GM12878 (cell line): ENCODE measurements around the gene PGA3. TPM values are rescaled to one million over a fixed set of nuclear protein-coding genes. Genes with fewer than 3 reads are reported as not detected.
A peak's percentile ranks its signal among the peaks of the same experiment; 100 is the strongest.

Experiments used
- ATAC-seq: fragments of 200-7000 bp; cut with Tn5 transposase; 3 replicates; pipeline ENCODE4 v1.9.1; 2020; ENCODE audit warnings: mild to moderate bottlenecking, moderate library complexity
- BruUV-seq: library from RNA; stranded (reverse); fragments of 400-500 nt; replicated peaks from 2 replicates; lab custom pipeline; 2021; lab: Mats Ljungman, UMichigan
- CTCF ChIA-PET: fragments of 300-600 bp; sonication (Branson Sonifier 250); formaldehyde crosslinking; extraction: SDS; loops from one replicate; lab custom pipeline; 2021; ENCODE audit warnings: inconsistent platforms; lab: Yijun Ruan, JAX
- POLR2A ChIA-PET: fragments of 350-600 bp; formaldehyde crosslinking; extraction: SDS; loops from one replicate; lab custom pipeline; 2021; ENCODE audit warnings: inconsistent platforms; lab: Charles Lee
- RAD21 ChIA-PET: fragments of 300-600 bp; sonication (Branson Sonifier 250); formaldehyde crosslinking; loops from one replicate; lab custom pipeline; 2023; ENCODE audit warnings: antibody characterized with exemption; ENCODE audit not compliant: unreplicated experiment; lab: Charles Lee
- SMC1A ChIA-PET: fragments of 300-600 bp; sonication (Branson Sonifier 250); formaldehyde crosslinking; loops from one replicate; lab custom pipeline; 2023; ENCODE audit not compliant: unreplicated experiment, uncharacterized antibody; lab: Charles Lee
- DNase-seq: peaks from one replicate; pipeline ENCODE4 v3.0.0-alpha.2; 2011; ENCODE audit warnings: low read depth, low spot score
- FAIRE-seq: peaks from 3 replicates; lab custom pipeline; 2011; peaks lifted over from hg19 to GRCh38; lab: Jason Lieb, UNC
- H2AFZ ChIP-seq: 2 replicates; pipeline ENCODE4 v1.6.0; 2011; ENCODE audit warnings: low read depth, low read length, control low read depth; ENCODE audit not compliant: control insufficient read depth
- H3K27ac ChIP-seq: 2 replicates; pipeline ENCODE4 v1.5.1; 2011; ENCODE audit warnings: control low read depth; ENCODE audit not compliant: control insufficient read depth, insufficient read depth
- H3K27me3 ChIP-seq, 2 experiments: replicated peaks in 1 of 2; 2 replicates each; pipeline versions ENCODE4 v1.6.0 to v1.6.1; 2011; ENCODE audit warnings: low read length in 1 of 2; ENCODE audit not compliant: control insufficient read depth in 2 of 2, insufficient read depth in 2 of 2
- H3K36me3 ChIP-seq, 2 experiments: 2 replicates each; pipeline ENCODE4 v1.5.1; 2011; ENCODE audit warnings: low read length in 1 of 2; ENCODE audit not compliant: control insufficient read depth in 2 of 2, insufficient read depth in 2 of 2
- H3K4me1 ChIP-seq: 2 replicates; pipeline ENCODE4 v1.6.1; 2011; ENCODE audit warnings: mild to moderate bottlenecking, low read length, moderate library complexity, mixed read lengths; ENCODE audit not compliant: control insufficient read depth, insufficient read depth
- H3K4me2 ChIP-seq: 2 replicates; pipeline ENCODE4 v1.6.0; 2011; ENCODE audit warnings: control low read depth; ENCODE audit not compliant: control insufficient read depth, insufficient read depth
- H3K4me3 ChIP-seq: fragments of 200-600 bp; sonication (generic); 2 replicates; pipeline ENCODE4 v1.5.1; 2016
- H3K79me2 ChIP-seq: 2 replicates; pipeline ENCODE4 v1.6.0; 2011; ENCODE audit warnings: low read length; ENCODE audit not compliant: control insufficient read depth, insufficient read depth
- H3K9ac ChIP-seq: 2 replicates; pipeline ENCODE4 v1.8.0; 2011; ENCODE audit warnings: low read length, control low read depth, mixed read lengths; ENCODE audit not compliant: control insufficient read depth, insufficient read depth
- H3K9me3 ChIP-seq: replicated peaks from 3 replicates; pipeline ENCODE4 v1.5.1; 2011; ENCODE audit warnings: mild to moderate bottlenecking, low read length; ENCODE audit not compliant: control insufficient read depth, insufficient read depth
- H4K20me1 ChIP-seq: 2 replicates; pipeline ENCODE4 v1.6.0; 2011; ENCODE audit not compliant: control insufficient read depth, insufficient read depth
- BMI1 ChIP-seq: fragments of 450-650 bp; IDR thresholded peaks from 2 replicates; pipeline ENCODE4 v1.6.1; 2016; ENCODE audit warnings: mild to moderate bottlenecking, moderate library complexity, borderline replicate concordance
- CBFB ChIP-seq: IDR thresholded peaks from 2 replicates; pipeline ENCODE4 v1.6.1; 2016; ENCODE audit warnings: antibody characterized with exemption, low read depth
- CBX5 ChIP-seq: sonication (generic); IDR thresholded peaks from 2 replicates; pipeline ENCODE4 v1.6.1; 2016; ENCODE audit warnings: low read depth, moderate library complexity, mild to moderate bottlenecking, inconsistent platforms
- FOXM1 ChIP-seq: IDR thresholded peaks from 2 replicates; pipeline ENCODE4 v1.6.1; 2012; ENCODE audit warnings: low read depth, mild to moderate bottlenecking, inconsistent platforms, low read length, moderate library complexity
- GABPA ChIP-seq: IDR thresholded peaks from 2 replicates; pipeline ENCODE4 v1.6.1; 2014; ENCODE audit warnings: antibody characterized with exemption, low read depth, mild to moderate bottlenecking, inconsistent platforms
- IKZF2 ChIP-seq, 2 experiments: fragments of 450-650 bp; IDR thresholded peaks; 2 replicates each; pipeline ENCODE4 v1.6.1; 2017; ENCODE audit warnings: mild to moderate bottlenecking in 2 of 2, moderate library complexity in 2 of 2
- NFXL1 ChIP-seq: fragments of 450-650 bp; IDR thresholded peaks from 2 replicates; pipeline ENCODE4 v1.6.1; 2017; ENCODE audit warnings: antibody characterized with exemption, mild to moderate bottlenecking, borderline replicate concordance
- NR2C2 ChIP-seq: IDR thresholded peaks from 2 replicates; pipeline ENCODE4 v1.6.1; 2011; ENCODE audit warnings: borderline replicate concordance, low read depth; ENCODE audit not compliant: control insufficient read depth, insufficient read length
- POLR2AphosphoS2 ChIP-seq: IDR thresholded peaks from 2 replicates; pipeline ENCODE4 v1.6.1; 2011; ENCODE audit warnings: low read depth, mild to moderate bottlenecking, low read length, improper control_type of control experiment, moderate library complexity
- RELA ChIP-seq: fragments of 450-650 bp; IDR thresholded peaks from 2 replicates; pipeline ENCODE4 v1.8.0; 2014; ENCODE audit warnings: borderline replicate concordance; ENCODE audit not compliant: partially characterized antibody
- RFX5 ChIP-seq: IDR thresholded peaks from 2 replicates; pipeline ENCODE4 v1.6.1; 2011; ENCODE audit warnings: low read depth, low read length, improper control_type of control experiment
- RUNX3 ChIP-seq: IDR thresholded peaks from 2 replicates; pipeline ENCODE4 v1.6.1; 2012; ENCODE audit warnings: low read length, inconsistent platforms
- SUPT20H ChIP-seq: IDR thresholded peaks from 2 replicates; pipeline ENCODE4 v1.6.1; 2011; ENCODE audit warnings: low read depth, mild to moderate bottlenecking, low read length, moderate library complexity, borderline replicate concordance; ENCODE audit not compliant: control insufficient read depth
- ZNF384 ChIP-seq: IDR thresholded peaks from 2 replicates; pipeline ENCODE4 v1.6.1; 2012; ENCODE audit warnings: low read depth, mild to moderate bottlenecking, low read length, improper control_type of control experiment, borderline replicate concordance
- ZNF622 ChIP-seq: fragments of 450-650 bp; IDR thresholded peaks from 2 replicates; pipeline ENCODE4 v1.6.1; 2017; ENCODE audit warnings: mild to moderate bottlenecking, inconsistent platforms
- WGBS: methylation state at CpG from one replicate; pipeline ENCODE4 v1.1.6; 2016; ENCODE audit warnings: low lambda C conversion rate; ENCODE audit not compliant: insufficient replicate concordance, insufficient coverage; ENCODE audit errors: missing lambda C conversion rate; 5-methylcytosine and 5-hydroxymethylcytosine counted together
- in situ Hi-C: fragments of 300-500 bp; cut with MboI; formaldehyde crosslinking; loops from 9 replicates; pipeline ENCODE4 v1.14.3; 2018; ENCODE audit warnings: mixed read lengths
- intact Hi-C: fragments of 100-400 bp; cut with micrococcal nuclease; formaldehyde crosslinking; loops from one replicate; pipeline ENCODE4 v1.14.2; 2022; ENCODE audit not compliant: unreplicated experiment
- polyA plus RNA-seq, 11 experiments: library from polyadenylated mRNA; depleted of rRNA in 4 of 11; unstranded in 6 of 11; stranded (reverse) in 5 of 11; fragments of >200 nt; fragmentation: Nextera tagmentation in 4 of 11; fragmentation: Illumina TruSeq in 1 of 11; extraction: Ambion mirVana in 4 of 11; extraction: Trizol in 1 of 11; gene quantifications; 1 replicate in 1 of 11; 2 replicates in 10 of 11; pipeline versions ENCODE4 v1.2.1 to v1.2.3, GENCODE V29; 2011 to 2016; ENCODE audit warnings: inconsistent platforms in 2 of 11, missing spikeins in 2 of 11, low read depth in 1 of 11
- total RNA-seq, 4 experiments: library from RNA; depleted of rRNA in 3 of 4; stranded (reverse); fragments of >200 nt in 3 of 4; fragmentation: Illumina TruSeq in 1 of 4; extraction: Trizol in 1 of 4; gene quantifications; 2 replicates each; pipeline versions ENCODE4 v1.2.1 to v1.2.3, GENCODE V29; 2013 to 2021
- TF ChIP-seq, protein P1 (sequence below): fragments of 450-650 bp; conservative IDR thresholded peaks from 2 replicates; pipeline ENCODE4 v1.6.1; 2017; ENCODE audit warnings: mild to moderate bottlenecking, moderate library complexity
- TF ChIP-seq, protein P2 (sequence below): fragments of 450-650 bp; IDR thresholded peaks from 2 replicates; pipeline ENCODE4 v1.6.1; 2016; ENCODE audit warnings: mild to moderate bottlenecking
- TF ChIP-seq, protein P3 (sequence below): IDR thresholded peaks from 2 replicates; pipeline ENCODE4 v1.6.1; 2012; ENCODE audit warnings: low read length, inconsistent platforms

Gene PGA3
- total and polyA plus RNA-seq, 10 of the 15 experiments (the other 5 are each of a cell fraction or from before 2014, with no cell fraction given), result not detected

DNA sequence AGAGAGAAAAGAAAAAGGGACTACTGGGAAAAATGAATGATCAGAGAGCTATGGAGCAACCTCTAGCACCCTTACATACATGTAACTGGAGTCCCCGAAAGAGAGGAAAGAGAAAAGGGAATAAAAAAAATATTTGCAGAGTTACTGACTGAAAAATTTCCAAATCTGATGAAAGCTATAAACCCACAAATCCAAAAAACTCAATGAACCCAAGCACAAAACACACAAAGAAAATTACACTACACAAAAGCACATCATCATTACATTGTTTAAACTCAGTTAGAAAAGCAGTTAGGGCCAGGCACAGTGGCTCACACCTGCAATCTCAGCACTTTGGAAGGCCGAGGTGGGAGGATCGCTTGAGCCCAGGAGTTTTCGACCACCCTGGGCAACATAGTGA is 48.8 kb upstream of the PGA3 start (continued):
- TF ChIP-seq RELA (no peak), IKZF2 (IDR thresholded peaks at IDR 0.05) (no peak), CBFB (no peak), BMI1 (no peak), RFX5 (no peak), POLR2AphosphoS2 (no peak), NR2C2 (no peak), RUNX3 (no peak), NFXL1 (no peak), ZNF622 (no peak)
- TF ChIP-seq, protein P1, sequence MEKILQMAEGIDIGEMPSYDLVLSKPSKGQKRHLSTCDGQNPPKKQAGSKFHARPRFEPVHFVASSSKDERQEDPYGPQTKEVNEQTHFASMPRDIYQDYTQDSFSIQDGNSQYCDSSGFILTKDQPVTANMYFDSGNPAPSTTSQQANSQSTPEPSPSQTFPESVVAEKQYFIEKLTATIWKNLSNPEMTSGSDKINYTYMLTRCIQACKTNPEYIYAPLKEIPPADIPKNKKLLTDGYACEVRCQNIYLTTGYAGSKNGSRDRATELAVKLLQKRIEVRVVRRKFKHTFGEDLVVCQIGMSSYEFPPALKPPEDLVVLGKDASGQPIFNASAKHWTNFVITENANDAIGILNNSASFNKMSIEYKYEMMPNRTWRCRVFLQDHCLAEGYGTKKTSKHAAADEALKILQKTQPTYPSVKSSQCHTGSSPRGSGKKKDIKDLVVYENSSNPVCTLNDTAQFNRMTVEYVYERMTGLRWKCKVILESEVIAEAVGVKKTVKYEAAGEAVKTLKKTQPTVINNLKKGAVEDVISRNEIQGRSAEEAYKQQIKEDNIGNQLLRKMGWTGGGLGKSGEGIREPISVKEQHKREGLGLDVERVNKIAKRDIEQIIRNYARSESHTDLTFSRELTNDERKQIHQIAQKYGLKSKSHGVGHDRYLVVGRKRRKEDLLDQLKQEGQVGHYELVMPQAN, result no peak

DNA sequence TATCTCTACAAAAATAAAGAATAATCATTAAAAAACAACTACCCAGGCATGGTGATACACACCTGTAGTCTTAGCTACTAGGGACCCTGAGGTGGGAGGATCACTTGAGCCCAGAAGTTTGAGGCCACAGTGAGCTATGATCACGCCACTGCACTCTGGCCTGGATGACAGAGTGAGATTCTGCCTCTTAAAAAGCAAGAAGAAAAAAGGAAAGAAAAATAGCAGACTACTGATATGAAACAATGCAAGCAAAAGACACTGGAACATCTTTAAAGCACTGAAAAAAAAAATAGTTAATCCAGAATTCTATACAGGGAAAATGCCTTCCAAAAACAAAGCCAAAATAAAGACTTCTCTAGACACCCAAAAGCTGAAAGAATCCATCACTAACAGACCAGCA is 48.0 kb upstream of the PGA3 start:
- in situ Hi-C loops, result no loop called here
- 100% methylated on average over 1 of the region's 1 CpG for WGBS

More for the DNA sequence above, 48.0 kb upstream of the PGA3 start:
- H3K9ac ChIP-seq, result no peak overlapping the region
- TF ChIP-seq ZNF384 (0 out of 2 replicates have a peak, but pooled peaks have one; percentile 16), FOXM1 (no peak), GABPA (no peak), SUPT20H (no peak), CBX5 (peak; percentile 95; the same call in 1 of the 2 replicates)
- TF ChIP-seq, protein P2, sequence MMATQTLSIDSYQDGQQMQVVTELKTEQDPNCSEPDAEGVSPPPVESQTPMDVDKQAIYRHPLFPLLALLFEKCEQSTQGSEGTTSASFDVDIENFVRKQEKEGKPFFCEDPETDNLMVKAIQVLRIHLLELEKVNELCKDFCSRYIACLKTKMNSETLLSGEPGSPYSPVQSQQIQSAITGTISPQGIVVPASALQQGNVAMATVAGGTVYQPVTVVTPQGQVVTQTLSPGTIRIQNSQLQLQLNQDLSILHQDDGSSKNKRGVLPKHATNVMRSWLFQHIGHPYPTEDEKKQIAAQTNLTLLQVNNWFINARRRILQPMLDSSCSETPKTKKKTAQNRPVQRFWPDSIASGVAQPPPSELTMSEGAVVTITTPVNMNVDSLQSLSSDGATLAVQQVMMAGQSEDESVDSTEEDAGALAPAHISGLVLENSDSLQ, result no peak
- TF ChIP-seq, protein P3, sequence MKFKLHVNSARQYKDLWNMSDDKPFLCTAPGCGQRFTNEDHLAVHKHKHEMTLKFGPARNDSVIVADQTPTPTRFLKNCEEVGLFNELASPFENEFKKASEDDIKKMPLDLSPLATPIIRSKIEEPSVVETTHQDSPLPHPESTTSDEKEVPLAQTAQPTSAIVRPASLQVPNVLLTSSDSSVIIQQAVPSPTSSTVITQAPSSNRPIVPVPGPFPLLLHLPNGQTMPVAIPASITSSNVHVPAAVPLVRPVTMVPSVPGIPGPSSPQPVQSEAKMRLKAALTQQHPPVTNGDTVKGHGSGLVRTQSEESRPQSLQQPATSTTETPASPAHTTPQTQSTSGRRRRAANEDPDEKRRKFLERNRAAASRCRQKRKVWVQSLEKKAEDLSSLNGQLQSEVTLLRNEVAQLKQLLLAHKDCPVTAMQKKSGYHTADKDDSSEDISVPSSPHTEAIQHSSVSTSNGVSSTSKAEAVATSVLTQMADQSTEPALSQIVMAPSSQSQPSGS, result no peak
- peaks cover 12% of the 10 kb centered on the region; the same call in 2 of the 3 replicates for H3K9me3 ChIP-seq
- H3K4me3 ChIP-seq, result no peak overlapping the region
- ChIA-PET SMC1A (interaction anchor here (1.0 to 1.4 kb wide), 3 partner anchors 10 to 27 kb away, joined by 3 to 4 read pairs (median 3); no protein-coding TSS in a partner anchor), CTCF (interaction anchor here (1.1 kb wide), 1 partner anchor 255 kb away, joined by 3 read pairs; no protein-coding TSS in a partner anchor), RAD21 (no interaction called here), POLR2A (interaction anchor here (0.7 kb wide), 1 partner anchor 66 kb away, joined by 3 read pairs; no protein-coding TSS in a partner anchor)
- no peak overlapping the region for H3K27ac ChIP-seq
- no TSS peak for BruUV-seq
- H3K4me2 ChIP-seq, result no peak overlapping the region
- H3K36me3 ChIP-seq, result no peaks in the 10 kb centered on the region
- H3K27me3 ChIP-seq, result no peaks in the 10 kb centered on the region
- intact Hi-C loops, result no loop called here
- H3K4me1 ChIP-seq, result peaks cover 14% of the 10 kb centered on the region
- peaks cover 32% of the 10 kb centered on the region for H3K79me2 ChIP-seq
- no peak for FAIRE-seq
- H2AFZ ChIP-seq, result no peak overlapping the region
- no peak for DNase-seq
- ATAC-seq, result no peak
- H4K20me1 ChIP-seq, result no peaks in the 10 kb centered on the region
